ENCODE measurements around the gene KIF4A.
A peak's percentile ranks its signal among the peaks of the same experiment; 100 is the strongest.
"Not testable (repeated sequence)": the region's sequence is repeated elsewhere in the genome, so short reads cannot be mapped to it uniquely, and the experiment has no call there.

The KIF4A gene

GRCh38 chrX:70289793-70290770 lies at the start of gene KIF4A, which contains the start of gene PDZD11:
TSS of gene KIF4A (plus strand) at chrX:70290104. CDS start at chrX:70290459, 355 bp downstream.
TSS of gene PDZD11 (minus strand) at chrX:70289927. CDS start at chrX:70289341, 586 bp downstream.
- DNase-seq, result peak; percentile 52 to 96 (median 70)
- intact Hi-C loops (cut with DNase I), result no loop called here

GRCh38 chrX:70240751-70241150 lies 49.2 kb upstream of the KIF4A start:
- intact Hi-C loops (cut with DNase I), result no loop called here
- no peak for DNase-seq

GRCh38 chrX:70241501-70241900 lies 48.4 kb upstream of the KIF4A start:
- intact Hi-C loops (cut with DNase I), result no loop called here
- no peak for DNase-seq

GRCh38 chrX:70243601-70244000 lies 46.3 kb upstream of the KIF4A start:
- DNase-seq; intact Hi-C loops (cut with DNase I): not testable (repeated sequence)

GRCh38 chrX:70244881-70245280 lies 45.0 kb upstream of the KIF4A start:
- DNase-seq, result no peak
- intact Hi-C loops (cut with DNase I), result no loop called here

- no peak for DNase-seq
- intact Hi-C loops (cut with DNase I), result no loop called here
Measured at GRCh38 chrX:70247252-70247651, 42.7 kb upstream of the KIF4A start.

GRCh38 chrX:70252491-70252890 lies 37.4 kb upstream of the KIF4A start:
- no peak for DNase-seq
- intact Hi-C loops (cut with DNase I), result no loop called here

- intact Hi-C loops (cut with DNase I), result no loop called here
- DNase-seq, result no peak
Measured at GRCh38 chrX:70253377-70254062, 36.4 kb upstream of the KIF4A start.

GRCh38 chrX:70254063-70254400 lies 35.9 kb upstream of the KIF4A start:
- intact Hi-C loops (cut with DNase I), result no loop called here
- no peak for DNase-seq

- intact Hi-C loops (cut with DNase I), result no loop called here
- DNase-seq, result no peak
Measured at GRCh38 chrX:70254909-70255308, 35.0 kb upstream of the KIF4A start.

GRCh38 chrX:70255452-70255851 lies 34.5 kb upstream of the KIF4A start:
- no peak for DNase-seq
- intact Hi-C loops (cut with DNase I), result no loop called here

- intact Hi-C loops (cut with DNase I), result no loop called here
- DNase-seq, result no peak
Measured at GRCh38 chrX:70257423-70258288, 32.2 kb upstream of the KIF4A start.

GRCh38 chrX:70260104-70260503 lies 29.8 kb upstream of the KIF4A start, which contains the start of gene P2RY4:
TSS of gene P2RY4 (minus strand) at chrX:70260204. CDS start at chrX:70259624, 580 bp downstream.
- intact Hi-C loops (cut with DNase I), result no loop called here
- no peak for DNase-seq

- DNase-seq, result peak in 5 of 10 donors; percentile 4 to 83 (median 20)
- intact Hi-C loops (cut with DNase I), result no loop called here
Measured at GRCh38 chrX:70262952-70263567, 26.8 kb upstream of the KIF4A start.

GRCh38 chrX:70264784-70265183 lies 25.1 kb upstream of the KIF4A start:
- intact Hi-C loops (cut with DNase I), result no loop called here
- DNase-seq, result no peak

GRCh38 chrX:70268034-70268433 lies 21.9 kb upstream of the KIF4A start, which contains the start of gene ARR3:
TSS of gene ARR3 (plus strand) at chrX:70268334. CDS start at chrX:70269386, 1,052 bp downstream.
- DNase-seq, result no peak
- intact Hi-C loops (cut with DNase I), result no loop called here

- intact Hi-C loops (cut with DNase I); DNase-seq: not testable (repeated sequence)
Measured at GRCh38 chrX:70274029-70274428, 15.9 kb upstream of the KIF4A start.

GRCh38 chrX:70279081-70279480 lies 10.8 kb upstream of the KIF4A start:
- intact Hi-C loops (cut with DNase I), result no loop called here
- DNase-seq, result no peak

- DNase-seq, result no peak
- intact Hi-C loops (cut with DNase I), result no loop called here
Measured at GRCh38 chrX:70280573-70280972, 9.3 kb upstream of the KIF4A start.

GRCh38 chrX:70281951-70282350 lies 8.0 kb upstream of the KIF4A start, which contains the start of gene RAB41:
TSS of gene RAB41 (plus strand) at chrX:70282172. CDS start at chrX:70282218, 46 bp downstream.
- no peak for DNase-seq
- intact Hi-C loops (cut with DNase I), result no loop called here
